Thoracic aorta (tissue), 2 donors: ENCODE measurements around the gene JAKMIP1. TPM values are rescaled to one million over a fixed set of nuclear protein-coding genes. Genes with fewer than 3 reads are reported as not detected.
"Not testable (repeated sequence)": the region's sequence is repeated elsewhere in the genome, so short reads cannot be mapped to it uniquely, and the experiment has no call there.

Experiments
- ATAC-seq: fragments of 150-250 bp; one replicate; pipeline ENCODE4 v1.8.0; 2017; ENCODE audit warnings: low read depth; ENCODE audit not compliant: insufficient number of reproducible peaks, low FRiP score
- DNase-seq: peaks from one replicate; pipeline ENCODE4 v3.0.0-alpha.2; 2020; ENCODE audit warnings: low spot score
- H3K27ac ChIP-seq, 2 donors: fragments of 200-600 bp; sonication (generic); 1 replicate in 1 of 2; 2 replicates in 1 of 2; pipeline ENCODE4 v1.5.1; 2016; ENCODE audit warnings: mild to moderate bottlenecking in 2 of 2, moderate library complexity in 2 of 2
- H3K27me3 ChIP-seq: fragments of 200-600 bp; sonication (generic); replicated peaks from 2 replicates; pipeline ENCODE4 v1.6.0; 2016; ENCODE audit warnings: mild to moderate bottlenecking; ENCODE audit not compliant: insufficient read depth
- H3K36me3 ChIP-seq: fragments of 200-600 bp; sonication (generic); one replicate; pipeline ENCODE4 v1.5.1; 2016
- H3K4me1 ChIP-seq, 2 donors: fragments of 200-600 bp; sonication (generic); 1 replicate in 1 of 2; 2 replicates in 1 of 2; pipeline versions ENCODE4 v1.5.1 to v1.6.0; 2016; ENCODE audit warnings: low read depth in 2 of 2, mild to moderate bottlenecking in 1 of 2; ENCODE audit not compliant: control insufficient read depth in 1 of 2
- H3K4me3 ChIP-seq: fragments of 200-600 bp; sonication (generic); 2 replicates; pipeline ENCODE4 v1.5.1; 2016; ENCODE audit warnings: mild to moderate bottlenecking
- H3K9me3 ChIP-seq: fragments of 200-600 bp; sonication (generic); 2 replicates; pipeline ENCODE4 v1.5.1; 2016
- total RNA-seq, 2 donors: library from RNA; depleted of rRNA; stranded (reverse); fragments of >200 nt; gene quantifications; one replicate each; pipeline versions ENCODE4 v1.1.0 to v1.2.3, GENCODE V29; 2016
- TF ChIP-seq, protein P1 (sequence below): fragments of 200-600 bp; sonication (generic); IDR thresholded peaks from one replicate; pipeline ENCODE4 v1.5.1; 2019; ENCODE audit warnings: antibody characterized with exemption

Gene JAKMIP1
- total RNA-seq, 2 donors from 2014 or later = 0.28 to 0.81 TPM

DNA sequence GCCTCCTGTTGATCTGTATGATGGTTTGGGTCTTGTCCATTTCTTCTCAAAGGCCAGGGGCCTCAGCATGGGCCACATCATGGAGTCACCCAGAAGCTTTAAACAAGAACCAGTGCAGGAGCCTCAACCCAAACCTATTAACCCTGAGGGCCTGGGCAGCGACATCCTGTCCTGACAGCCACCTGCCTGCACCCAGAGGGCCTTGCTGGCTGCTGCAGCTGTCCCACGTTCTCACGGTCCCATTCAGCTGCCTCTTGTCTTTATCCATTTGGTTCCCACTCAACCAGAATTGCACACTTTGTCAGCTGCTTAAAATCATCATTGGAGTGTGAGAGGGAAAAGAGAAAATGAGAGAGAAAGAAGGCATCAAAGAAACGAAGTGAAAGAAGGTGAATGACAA lies 203.7 kb downstream of the JAKMIP1 start:
- TF ChIP-seq, protein P1, sequence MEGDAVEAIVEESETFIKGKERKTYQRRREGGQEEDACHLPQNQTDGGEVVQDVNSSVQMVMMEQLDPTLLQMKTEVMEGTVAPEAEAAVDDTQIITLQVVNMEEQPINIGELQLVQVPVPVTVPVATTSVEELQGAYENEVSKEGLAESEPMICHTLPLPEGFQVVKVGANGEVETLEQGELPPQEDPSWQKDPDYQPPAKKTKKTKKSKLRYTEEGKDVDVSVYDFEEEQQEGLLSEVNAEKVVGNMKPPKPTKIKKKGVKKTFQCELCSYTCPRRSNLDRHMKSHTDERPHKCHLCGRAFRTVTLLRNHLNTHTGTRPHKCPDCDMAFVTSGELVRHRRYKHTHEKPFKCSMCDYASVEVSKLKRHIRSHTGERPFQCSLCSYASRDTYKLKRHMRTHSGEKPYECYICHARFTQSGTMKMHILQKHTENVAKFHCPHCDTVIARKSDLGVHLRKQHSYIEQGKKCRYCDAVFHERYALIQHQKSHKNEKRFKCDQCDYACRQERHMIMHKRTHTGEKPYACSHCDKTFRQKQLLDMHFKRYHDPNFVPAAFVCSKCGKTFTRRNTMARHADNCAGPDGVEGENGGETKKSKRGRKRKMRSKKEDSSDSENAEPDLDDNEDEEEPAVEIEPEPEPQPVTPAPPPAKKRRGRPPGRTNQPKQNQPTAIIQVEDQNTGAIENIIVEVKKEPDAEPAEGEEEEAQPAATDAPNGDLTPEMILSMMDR = no peak

DNA sequence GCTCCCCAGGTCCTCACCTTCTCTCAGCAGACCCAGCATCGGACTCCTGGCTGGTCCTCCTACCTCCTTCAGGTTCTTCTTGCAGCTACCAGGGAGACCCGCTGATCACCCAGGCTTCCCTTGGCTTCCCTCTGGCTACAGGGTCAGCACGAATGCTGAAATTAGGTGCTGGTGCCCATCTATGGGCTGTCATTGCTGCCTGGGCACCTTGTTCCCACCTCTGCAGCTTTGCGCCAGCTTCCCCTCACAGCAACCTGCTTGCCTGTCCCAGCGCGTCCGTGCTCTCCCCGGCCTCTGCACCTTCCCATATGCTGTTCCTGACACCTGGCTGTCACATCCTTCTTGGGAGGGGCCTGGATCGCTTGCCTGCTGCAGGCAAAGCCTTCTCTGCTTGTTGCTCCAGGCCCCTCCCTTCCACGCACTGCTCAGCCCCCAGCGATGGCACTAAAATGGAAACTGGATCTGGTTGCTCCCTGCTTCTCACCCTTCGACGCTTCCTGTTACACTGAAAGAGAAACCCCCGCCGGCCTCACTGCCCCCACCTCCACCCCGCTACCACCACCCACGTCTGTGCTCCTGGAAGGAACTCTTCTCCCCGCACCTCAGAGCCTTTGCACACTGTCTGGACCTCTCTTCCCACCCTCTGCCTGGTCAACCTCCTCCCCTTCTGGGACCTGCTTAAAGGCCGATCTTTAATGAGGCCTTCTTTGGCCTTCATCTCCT lies 204.3 kb downstream of the JAKMIP1 start:
- Histone ChIP-seq H3K4me3 (no peak overlapping the region), H3K36me3 (no peaks in the 10 kb centered on the region), H3K27ac (no peak overlapping the region), H3K9me3 (no peaks in the 10 kb centered on the region), H3K27me3 (no peaks in the 10 kb centered on the region), H3K4me1 (no peaks in the 10 kb centered on the region)
- ATAC-seq (no peak), DNase-seq (no peak)
- TF ChIP-seq, protein P1 = no peak

More for the DNA sequence above, 203.7 kb downstream of the JAKMIP1 start:
- H3K4me1 ChIP-seq = no peaks in the 10 kb centered on the region
- H3K4me3 ChIP-seq = no peak overlapping the region
- no peaks in the 10 kb centered on the region for H3K36me3 ChIP-seq
- DNase-seq (no peak), ATAC-seq (no peak)
- H3K27me3 ChIP-seq = no peaks in the 10 kb centered on the region
- no peak overlapping the region for H3K27ac ChIP-seq
- no peaks in the 10 kb centered on the region for H3K9me3 ChIP-seq

- DNase-seq = no peak
- Histone ChIP-seq H3K4me1 (no peaks in the 10 kb centered on the region), H3K9me3 (no peaks in the 10 kb centered on the region), H3K36me3 (no peaks in the 10 kb centered on the region), H3K4me3 (no peak overlapping the region), H3K27ac (no peak overlapping the region), H3K27me3 (no peaks in the 10 kb centered on the region)
- no peak for ATAC-seq
- TF ChIP-seq, protein P1 = no peak
These were observed 206.2 kb downstream of the JAKMIP1 start for GRCh38 chr4:5993876-5994811.

DNA sequence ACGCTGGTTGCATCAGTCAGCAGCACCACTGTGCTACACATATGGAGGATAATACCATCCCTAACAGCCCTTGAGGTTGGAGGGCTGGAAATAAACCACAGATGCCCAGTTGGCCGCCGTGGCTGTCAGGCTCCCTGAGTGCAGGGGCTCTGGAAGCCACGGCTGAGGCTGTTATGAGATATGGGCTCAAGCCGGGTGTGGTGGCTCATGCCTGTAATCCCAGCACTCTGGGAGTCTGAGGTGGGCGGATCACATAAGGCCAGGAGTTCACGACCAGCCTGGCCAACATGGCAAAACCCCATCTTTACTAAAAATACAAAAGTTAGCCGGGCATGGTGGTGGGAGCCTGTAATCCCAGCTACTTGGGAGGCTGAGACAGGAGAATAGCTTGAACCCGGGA lies 207.0 kb downstream of the JAKMIP1 start:
- not testable (repeated sequence) for H3K9me3 ChIP-seq, H3K27ac ChIP-seq, H3K36me3 ChIP-seq, H3K27me3 ChIP-seq, H3K4me3 ChIP-seq, ATAC-seq, H3K4me1 ChIP-seq, DNase-seq

GRCh38 chr4:5992828-5993321 lies 207.5 kb downstream of the JAKMIP1 start:
- Histone ChIP-seq H3K36me3 (no peaks in the 10 kb centered on the region), H3K4me3 (no peak overlapping the region), H3K9me3 (no peaks in the 10 kb centered on the region), H3K4me1 (no peaks in the 10 kb centered on the region), H3K27me3 (no peaks in the 10 kb centered on the region), H3K27ac (no peak overlapping the region)
- TF ChIP-seq, protein P1 = no peak
- ATAC-seq (no peak), DNase-seq (no peak)
